ENCODE results near the gene OPCML. TPM values are rescaled to one million over a fixed set of nuclear protein-coding genes. Genes with fewer than 3 reads are reported as not detected.

The OPCML gene
- total and polyA plus RNA-seq, 2 donors (not counting 1 experiment from before 2014, with no cell fraction given) = 0.99 to 2.8 TPM

DNA sequence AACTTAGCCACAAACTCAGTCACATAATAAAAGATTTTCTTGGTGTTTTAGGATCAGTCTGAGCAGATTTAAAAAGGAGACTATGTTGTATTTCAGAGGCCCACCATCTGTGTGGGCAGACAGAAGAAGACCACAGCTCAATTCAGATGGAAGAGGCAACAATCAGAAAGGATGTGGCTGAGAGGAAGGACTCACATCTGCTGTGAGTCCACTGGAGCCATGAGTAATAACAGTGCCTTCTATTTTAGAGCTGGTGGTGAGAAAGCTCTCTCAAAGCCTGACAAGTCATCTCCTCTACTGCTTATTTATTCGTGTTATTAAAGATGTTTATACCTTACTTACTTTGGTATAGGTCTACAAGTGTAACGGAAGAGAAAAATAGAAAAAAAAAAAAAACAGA, 357.2 kb downstream of the OPCML start:
- H3K9me3 ChIP-seq (ENCODE audit: control insufficient read depth, insufficient read depth, low read depth, low read length) = no peaks in the 10 kb centered on the region
- H3K36me3 ChIP-seq (ENCODE audit: control insufficient read depth, insufficient read depth, low read length) = no peaks in the 10 kb centered on the region
- no peak for TF ChIP-seq EZH2 (IDR thresholded peaks at IDR 0.05; ENCODE audit: low read length, missing control alignments)
- TF ChIP-seq, protein P1, sequence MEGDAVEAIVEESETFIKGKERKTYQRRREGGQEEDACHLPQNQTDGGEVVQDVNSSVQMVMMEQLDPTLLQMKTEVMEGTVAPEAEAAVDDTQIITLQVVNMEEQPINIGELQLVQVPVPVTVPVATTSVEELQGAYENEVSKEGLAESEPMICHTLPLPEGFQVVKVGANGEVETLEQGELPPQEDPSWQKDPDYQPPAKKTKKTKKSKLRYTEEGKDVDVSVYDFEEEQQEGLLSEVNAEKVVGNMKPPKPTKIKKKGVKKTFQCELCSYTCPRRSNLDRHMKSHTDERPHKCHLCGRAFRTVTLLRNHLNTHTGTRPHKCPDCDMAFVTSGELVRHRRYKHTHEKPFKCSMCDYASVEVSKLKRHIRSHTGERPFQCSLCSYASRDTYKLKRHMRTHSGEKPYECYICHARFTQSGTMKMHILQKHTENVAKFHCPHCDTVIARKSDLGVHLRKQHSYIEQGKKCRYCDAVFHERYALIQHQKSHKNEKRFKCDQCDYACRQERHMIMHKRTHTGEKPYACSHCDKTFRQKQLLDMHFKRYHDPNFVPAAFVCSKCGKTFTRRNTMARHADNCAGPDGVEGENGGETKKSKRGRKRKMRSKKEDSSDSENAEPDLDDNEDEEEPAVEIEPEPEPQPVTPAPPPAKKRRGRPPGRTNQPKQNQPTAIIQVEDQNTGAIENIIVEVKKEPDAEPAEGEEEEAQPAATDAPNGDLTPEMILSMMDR (conservative IDR thresholded peaks at IDR 0.05 in 1 of 2, IDR thresholded peaks at IDR 0.05 in 1 of 2; ENCODE audit: low read depth in 1 of 2, low read length in 2 of 2) = no peak
- H3K27ac ChIP-seq (ENCODE audit: insufficient read depth, low read length) = no peak overlapping the region
- H3K79me2 ChIP-seq (ENCODE audit: control insufficient read depth, insufficient read depth, low read length) = no peaks in the 10 kb centered on the region
- H3K4me3 ChIP-seq (replicated peaks in 1 of 4; ENCODE audit: control extremely low read depth in 1 of 4, insufficient read depth in 1 of 4, low read depth in 3 of 4, low read length in 4 of 4) = no peak overlapping the region
- H3K27me3 ChIP-seq (ENCODE audit: control insufficient read depth, insufficient read depth, low read length) = no peaks in the 10 kb centered on the region
- no peak overlapping the region for H3K9ac ChIP-seq (ENCODE audit: insufficient read depth, low read length)
- no peak overlapping the region for H3K4me2 ChIP-seq (ENCODE audit: extremely low read depth, insufficient read depth, low read length)
- no peaks in the 10 kb centered on the region for H4K20me1 ChIP-seq (ENCODE audit: control insufficient read depth, extremely low read depth, insufficient read depth, low read length)
- H2AFZ ChIP-seq (ENCODE audit: low read length) = no peak overlapping the region
- DNase-seq (ENCODE audit: low read depth in 2 of 2) = no peak
- no peaks in the 10 kb centered on the region for H3K4me1 ChIP-seq (ENCODE audit: control insufficient read depth, extremely low read depth, insufficient read depth, low read length)

DNA sequence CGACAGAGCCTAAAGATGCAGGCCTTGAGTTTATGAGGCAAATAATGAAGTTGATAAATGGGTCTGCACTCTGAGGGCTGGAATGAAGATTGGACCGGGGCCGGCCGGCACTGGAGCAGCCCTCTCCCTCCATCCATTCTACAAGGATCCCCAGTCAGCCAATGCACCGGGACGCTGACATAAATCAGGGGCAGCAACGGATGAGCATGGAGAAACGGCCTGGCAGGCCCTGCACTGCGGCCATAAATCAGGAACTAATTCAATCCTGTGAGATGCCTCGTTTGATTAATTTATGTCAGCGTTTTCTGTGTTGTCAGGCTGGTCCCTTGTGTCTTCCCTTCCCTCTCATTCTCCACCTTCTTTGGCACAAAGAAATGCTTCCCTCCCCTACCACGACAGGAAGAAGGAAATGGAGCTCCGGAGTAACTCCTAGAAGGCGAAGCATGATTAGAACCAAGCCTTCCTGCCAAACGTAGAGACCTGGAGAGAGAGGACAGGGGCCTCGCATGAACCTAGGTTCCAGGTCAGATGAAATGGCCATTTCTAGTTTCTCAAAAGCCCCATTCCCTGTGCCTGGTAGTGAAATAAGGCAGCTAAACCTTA, 358.4 kb downstream of the OPCML start:
- H3K9ac ChIP-seq (ENCODE audit: insufficient read depth, low read length) = no peak overlapping the region
- no peaks in the 10 kb centered on the region for H3K4me1 ChIP-seq (ENCODE audit: control insufficient read depth, extremely low read depth, insufficient read depth, low read length)
- H3K27me3 ChIP-seq (ENCODE audit: control insufficient read depth, insufficient read depth, low read length) = no peaks in the 10 kb centered on the region
- H3K4me2 ChIP-seq (ENCODE audit: extremely low read depth, insufficient read depth, low read length) = no peak overlapping the region
- H3K9me3 ChIP-seq (ENCODE audit: control insufficient read depth, insufficient read depth, low read depth, low read length) = no peaks in the 10 kb centered on the region
- DNase-seq (ENCODE audit: low read depth in 2 of 2) = no peak
- H3K36me3 ChIP-seq (ENCODE audit: control insufficient read depth, insufficient read depth, low read length) = no peaks in the 10 kb centered on the region
- TF ChIP-seq, protein P1 (conservative IDR thresholded peaks at IDR 0.05 in 1 of 2, IDR thresholded peaks at IDR 0.05 in 1 of 2; ENCODE audit: low read depth in 1 of 2, low read length in 2 of 2) = no peak
- no peak for TF ChIP-seq EZH2 (IDR thresholded peaks at IDR 0.05; ENCODE audit: low read length, missing control alignments)
- H4K20me1 ChIP-seq (ENCODE audit: control insufficient read depth, extremely low read depth, insufficient read depth, low read length) = no peaks in the 10 kb centered on the region
- H3K4me3 ChIP-seq (replicated peaks in 1 of 4; ENCODE audit: control extremely low read depth in 1 of 4, insufficient read depth in 1 of 4, low read depth in 3 of 4, low read length in 4 of 4) = no peak overlapping the region
- H2AFZ ChIP-seq (ENCODE audit: low read length) = no peak overlapping the region
- H3K27ac ChIP-seq (ENCODE audit: insufficient read depth, low read length) = no peak overlapping the region
- H3K79me2 ChIP-seq (ENCODE audit: control insufficient read depth, insufficient read depth, low read length) = no peaks in the 10 kb centered on the region

DNA sequence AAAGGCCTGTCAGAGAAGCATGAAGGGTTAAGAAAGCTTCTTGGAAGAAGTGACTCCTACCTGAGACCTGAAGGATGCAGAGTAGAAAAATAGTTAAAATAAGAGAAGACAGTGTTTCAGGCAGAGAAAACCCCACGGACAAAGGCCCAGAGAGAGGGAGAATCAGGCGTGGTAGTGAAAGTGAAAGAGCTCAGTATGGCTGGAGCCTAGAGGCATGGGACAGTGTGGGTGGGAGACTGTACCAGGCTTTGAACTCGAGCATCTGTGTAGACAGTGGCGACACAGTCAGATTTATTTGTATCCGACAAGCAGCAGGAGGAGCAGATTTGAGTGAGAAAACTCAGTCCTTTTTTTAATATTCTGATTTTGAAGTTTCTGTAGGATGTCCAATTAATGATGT, 360.0 kb downstream of the OPCML start:
- Histone ChIP-seq H3K27ac (ENCODE audit: insufficient read depth, low read length) (no peak overlapping the region), H3K79me2 (ENCODE audit: control insufficient read depth, insufficient read depth, low read length) (no peaks in the 10 kb centered on the region), H3K9me3 (ENCODE audit: control insufficient read depth, insufficient read depth, low read depth, low read length) (no peaks in the 10 kb centered on the region), H3K4me1 (ENCODE audit: control insufficient read depth, extremely low read depth, insufficient read depth, low read length) (no peaks in the 10 kb centered on the region), H3K4me3 (replicated peaks in 1 of 4; ENCODE audit: control extremely low read depth in 1 of 4, insufficient read depth in 1 of 4, low read depth in 3 of 4, low read length in 4 of 4) (no peak overlapping the region), H2AFZ (ENCODE audit: low read length) (no peak overlapping the region), H3K4me2 (ENCODE audit: extremely low read depth, insufficient read depth, low read length) (no peak overlapping the region), H3K27me3 (ENCODE audit: control insufficient read depth, insufficient read depth, low read length) (no peaks in the 10 kb centered on the region), H3K36me3 (ENCODE audit: control insufficient read depth, insufficient read depth, low read length) (no peaks in the 10 kb centered on the region), H3K9ac (ENCODE audit: insufficient read depth, low read length) (no peak overlapping the region), H4K20me1 (ENCODE audit: control insufficient read depth, extremely low read depth, insufficient read depth, low read length) (no peaks in the 10 kb centered on the region)
- TF ChIP-seq, protein P1 (conservative IDR thresholded peaks at IDR 0.05 in 1 of 2, IDR thresholded peaks at IDR 0.05 in 1 of 2; ENCODE audit: low read depth in 1 of 2, low read length in 2 of 2) = no peak
- TF ChIP-seq EZH2 (IDR thresholded peaks at IDR 0.05; ENCODE audit: low read length, missing control alignments) = no peak
- DNase-seq (ENCODE audit: low read depth in 2 of 2) = no peak
